ENCODE data around the gene ANKRD37.

Gene ANKRD37

DNA sequence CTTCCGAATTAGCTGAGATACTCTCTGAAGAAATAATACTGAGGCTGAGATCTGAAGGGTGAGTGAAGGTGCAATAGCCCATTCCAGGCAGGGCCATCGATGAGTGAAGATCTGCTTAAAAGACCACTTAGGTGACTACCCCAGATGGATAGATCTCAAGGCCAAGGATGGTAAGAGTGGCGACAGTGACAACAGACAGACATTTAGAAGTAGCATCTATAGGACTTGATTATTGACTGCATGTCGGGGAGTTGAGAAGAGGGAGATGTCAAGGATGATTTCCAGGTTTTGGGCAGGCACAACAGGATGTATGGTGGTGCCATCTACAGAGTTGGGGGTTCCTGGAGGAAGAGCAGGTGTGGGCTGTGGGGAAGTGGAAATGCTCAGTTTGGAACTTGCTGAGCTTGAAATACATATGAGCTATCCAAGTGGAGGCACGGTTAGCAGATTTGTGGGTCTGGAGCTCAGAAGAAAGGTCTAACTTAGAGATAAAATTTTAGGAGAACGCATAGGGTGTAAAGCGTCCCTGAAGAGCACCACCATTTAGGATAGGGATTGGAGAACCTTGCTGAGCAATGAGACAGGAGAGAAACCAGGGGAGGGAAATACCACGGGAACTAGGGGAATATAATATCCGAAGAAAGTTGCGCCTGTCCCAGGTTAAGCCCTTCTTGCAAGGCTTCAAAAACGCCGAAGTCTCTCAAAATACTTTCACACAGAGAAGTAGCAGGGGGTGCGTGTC lies 28.4 kb downstream of the ANKRD37 start:
- DNase-seq: no peak

DNA sequence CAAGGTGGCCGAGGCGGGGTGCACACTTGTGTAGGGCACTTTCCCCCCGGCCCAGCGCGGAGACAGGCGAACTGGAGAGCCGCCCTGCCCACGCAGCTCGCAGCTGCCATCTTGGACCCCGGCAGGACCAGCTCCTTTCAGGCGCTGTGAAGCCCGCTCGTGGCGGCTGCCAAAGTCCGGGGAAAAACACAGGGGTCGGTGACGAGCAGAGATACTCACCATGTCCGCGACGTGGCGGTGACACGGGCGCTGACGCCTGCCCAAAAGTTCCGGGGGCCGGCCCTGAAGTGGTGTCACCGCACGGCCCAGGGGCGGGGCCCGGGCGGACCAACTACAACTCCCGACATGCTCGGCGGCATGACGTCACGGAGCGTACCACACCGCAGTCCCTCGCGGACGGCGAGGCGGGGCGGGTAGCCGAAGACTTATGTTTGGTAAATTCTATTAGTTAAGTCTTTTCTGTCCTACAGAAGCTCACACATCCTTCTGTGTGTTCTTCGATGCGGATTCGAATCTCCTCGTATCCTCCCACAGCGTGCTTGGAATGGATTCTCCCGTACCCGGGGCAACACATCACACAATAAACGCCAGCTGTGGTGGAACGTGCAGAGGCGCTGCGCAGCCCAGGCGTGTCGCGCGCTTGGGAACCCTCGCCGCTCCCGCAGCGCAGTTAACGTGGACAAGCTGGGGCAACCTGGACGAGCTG lies 29.2 kb downstream of the ANKRD37 start, which contains the start of gene UFSP2:
Gene UFSP2, minus strand, starts transcription at position 318 of the 706 bp plus-strand sequence. Its CDS starts 96 bp downstream, at position 222.
- DNase-seq: peak; percentile 78

DNA sequence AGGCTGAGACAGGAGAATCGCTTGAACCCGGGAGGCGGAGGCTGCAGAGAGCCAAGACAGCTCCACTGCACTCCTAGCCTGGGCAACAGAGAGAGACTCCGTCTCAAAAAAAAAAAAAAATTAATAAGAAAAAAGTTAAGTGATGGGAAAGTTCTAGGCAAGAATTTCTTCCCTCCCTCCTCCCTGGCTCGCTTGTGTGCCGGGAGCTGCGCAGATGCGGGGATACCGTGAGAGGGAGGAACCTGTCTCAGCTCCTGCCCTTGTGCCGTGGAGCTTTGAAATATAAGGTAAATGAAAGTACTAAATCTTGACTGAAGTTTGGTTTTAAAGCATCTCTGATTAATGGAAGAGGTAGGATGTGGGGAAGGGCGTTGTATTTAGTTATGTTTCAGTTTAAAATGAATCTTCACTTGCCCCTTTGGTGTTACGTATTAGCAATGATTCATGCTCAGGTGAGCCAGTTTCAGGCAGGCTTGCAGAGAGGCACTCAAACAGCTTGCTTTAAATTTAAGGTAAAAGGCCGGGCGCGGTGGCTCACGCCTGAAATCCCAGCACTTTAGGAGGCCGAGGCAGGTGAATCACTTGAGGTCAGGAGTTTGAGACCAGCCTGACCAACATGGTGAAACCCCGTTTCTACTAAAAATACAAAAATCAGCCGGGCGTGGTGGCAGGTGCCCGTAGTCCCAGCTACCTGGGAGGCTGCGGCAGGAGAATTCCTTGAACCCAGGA lies 30.5 kb downstream of the ANKRD37 start:
- no peak for DNase-seq

DNA sequence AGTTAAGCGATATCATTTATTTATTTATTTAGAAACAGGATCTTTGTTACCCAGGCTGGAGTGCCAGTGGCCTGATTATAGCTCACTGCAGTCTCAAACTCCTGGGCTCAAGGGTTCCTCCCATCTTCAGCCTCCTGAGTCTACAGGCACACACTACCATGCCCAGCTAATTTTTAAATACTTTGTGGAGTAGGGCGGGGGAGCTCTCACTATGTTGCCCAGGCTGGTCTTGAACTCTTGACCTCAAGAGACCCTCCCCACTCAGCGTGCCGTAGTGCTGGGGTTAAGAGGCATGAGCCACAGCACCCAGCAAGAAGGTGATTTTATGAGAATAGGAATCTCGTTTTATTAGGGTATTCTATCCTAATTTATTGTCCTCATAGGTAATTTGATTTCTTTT lies 33.0 kb downstream of the ANKRD37 start:
- no peak for DNase-seq

DNA sequence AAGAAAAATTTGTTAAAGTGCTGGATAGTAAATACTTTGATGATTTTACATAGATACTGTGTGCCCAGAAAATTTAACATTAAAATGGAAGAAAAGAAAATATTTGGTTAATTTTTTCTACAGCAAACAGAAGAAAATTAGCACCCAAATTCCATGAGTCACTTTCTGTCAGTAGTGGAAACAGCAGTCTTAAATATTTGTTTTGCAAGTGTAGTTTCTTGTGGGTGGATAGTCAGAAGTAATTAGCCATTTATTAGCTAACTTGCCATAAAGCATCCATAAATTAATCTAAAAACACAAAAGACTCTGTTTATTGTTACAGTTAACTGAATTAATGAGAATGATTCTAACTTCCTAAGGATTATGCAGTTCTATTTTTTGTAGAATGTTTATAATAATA lies 38.8 kb downstream of the ANKRD37 start:
- DNase-seq: no peak

DNA sequence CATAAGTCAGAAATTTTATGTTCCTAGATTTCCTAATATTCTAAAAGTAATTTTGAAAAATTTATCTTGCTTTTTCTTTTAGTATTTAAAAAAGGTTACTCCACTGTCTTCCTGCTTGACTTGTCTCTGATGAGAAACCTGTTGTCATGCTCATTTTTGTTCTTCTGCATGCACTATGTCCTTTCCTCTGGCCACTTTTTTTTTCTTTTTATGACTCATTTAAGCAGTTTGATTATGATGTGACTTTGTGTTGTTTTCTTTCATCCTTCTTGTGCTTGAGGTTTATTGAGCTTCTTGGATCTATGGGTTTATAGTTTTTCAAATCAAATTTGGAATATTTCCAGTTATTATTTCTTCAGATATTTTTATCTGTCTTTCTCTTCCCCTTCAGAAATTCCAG lies 41.2 kb downstream of the ANKRD37 start:
- DNase-seq: no peak

DNA sequence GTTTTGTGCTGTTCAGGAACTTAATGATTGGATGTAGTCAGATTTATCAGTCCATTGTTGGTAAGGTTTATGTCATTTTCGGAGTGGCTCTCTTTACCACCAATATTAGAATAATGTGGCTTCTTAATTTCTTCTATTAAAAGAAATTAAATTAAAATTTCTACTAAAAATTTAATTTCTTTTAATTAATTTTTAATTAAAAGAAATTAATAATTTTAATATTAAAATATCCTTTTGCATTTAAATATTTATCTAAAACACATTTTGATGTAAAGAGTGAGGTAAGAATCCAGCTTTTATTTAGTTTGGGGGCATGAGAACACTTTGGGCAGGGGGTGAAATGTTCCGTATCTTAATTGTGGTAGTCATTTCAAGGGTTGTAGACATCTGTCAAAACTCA lies 44.8 kb downstream of the ANKRD37 start:
- DNase-seq: no peak

DNA sequence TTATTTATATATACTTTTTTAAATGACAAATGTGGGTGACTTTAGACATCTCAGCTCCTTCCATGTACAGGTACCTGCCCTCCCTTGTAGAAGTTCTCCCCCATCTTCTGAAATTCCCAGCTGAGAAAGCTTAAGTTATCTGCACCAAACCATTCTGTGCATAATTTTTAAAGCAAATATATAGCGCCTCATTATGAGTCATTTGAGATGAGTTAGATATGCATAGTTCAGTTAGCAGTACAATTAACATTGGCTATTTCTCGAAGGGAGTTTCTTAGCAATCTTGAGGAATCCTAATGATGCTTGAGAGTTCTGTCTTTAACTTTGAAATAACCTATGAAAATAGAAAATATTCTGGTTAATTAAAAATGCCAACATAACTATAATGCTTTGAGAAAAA lies 48.6 kb downstream of the ANKRD37 start:
- DNase-seq: no peak
